Measurements from ENCODE around the gene NAALADL1. TPM values are rescaled to one million over a fixed set of nuclear protein-coding genes. Genes with fewer than 3 reads are reported as not detected.

Gene NAALADL1
- total RNA-seq, 2 experiments from 2014 or later = 11.7 to 13.6 TPM

DNA sequence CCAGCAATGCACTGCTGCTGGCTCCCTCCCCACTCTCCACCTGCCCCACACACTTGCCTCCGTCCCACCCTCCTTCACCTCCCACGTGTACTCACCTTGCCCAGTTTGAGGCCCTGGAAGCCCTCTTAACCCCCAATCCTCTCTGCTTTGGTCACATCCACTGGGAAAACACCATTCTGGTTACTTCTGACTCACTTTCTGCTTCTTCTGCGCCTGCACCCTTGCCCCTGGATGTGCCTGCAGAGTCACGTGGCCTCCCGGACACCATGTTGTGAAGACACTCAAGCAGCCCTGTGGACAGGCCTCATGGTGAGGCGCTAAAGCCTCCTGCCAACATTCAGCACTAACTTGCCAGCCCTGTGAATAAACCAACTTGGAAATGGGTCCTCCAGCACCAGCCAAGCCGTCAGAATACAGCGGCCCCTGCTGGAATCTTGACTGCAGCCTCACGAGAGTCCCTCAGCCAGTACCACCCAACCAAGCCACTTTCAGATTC is 2.6 kb upstream of the NAALADL1 start:
- POLR2A ChIA-PET = no interaction called here
- intact Hi-C loops (cut with DNase I, micrococcal nuclease) = no loop called here

DNA sequence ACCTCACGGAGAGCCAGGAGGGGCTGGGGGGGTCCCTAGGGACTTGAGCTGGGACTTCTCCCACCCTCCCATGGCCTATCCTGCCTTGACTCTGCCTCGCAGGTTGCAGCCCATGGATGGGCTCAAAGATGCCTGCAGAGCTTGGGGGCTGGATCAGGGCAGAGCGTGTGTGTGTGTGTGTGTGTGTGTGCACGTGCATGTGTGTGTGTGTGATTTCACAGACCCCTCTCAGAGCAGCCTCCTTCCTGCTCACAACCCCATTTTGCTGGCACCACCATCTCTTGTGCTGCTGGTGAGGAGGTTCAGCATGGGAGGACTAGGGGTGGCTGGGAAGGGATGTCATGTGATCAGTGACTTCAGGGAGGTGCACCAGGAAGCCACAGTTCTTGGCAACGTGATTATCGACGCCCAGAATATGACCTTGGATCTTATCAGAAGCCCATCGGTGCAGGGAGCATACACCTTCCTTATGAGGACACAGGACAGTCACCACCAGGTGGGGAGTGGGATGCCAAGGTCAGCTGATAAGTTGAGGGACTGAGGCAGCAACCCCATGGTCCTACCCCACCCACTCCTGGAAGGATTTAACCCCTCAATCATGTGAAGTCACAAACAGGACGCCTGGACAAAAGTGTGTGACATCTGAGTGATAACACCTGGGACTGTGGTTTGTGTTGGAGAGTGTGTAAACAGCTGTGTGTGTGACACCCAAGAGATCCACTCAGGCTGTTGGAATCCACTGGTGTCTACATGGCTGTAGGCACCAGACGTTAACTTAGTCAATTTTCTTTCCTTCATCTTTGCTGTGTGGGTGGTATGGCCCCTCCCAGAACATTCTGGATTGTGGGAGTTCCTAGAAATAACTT is 1.8 kb upstream of the NAALADL1 start:
- DNase-seq (no peak), ATAC-seq (no peak)
- intact Hi-C loops (cut with DNase I, micrococcal nuclease) = no loop called here
- no peak overlapping the region for H3K27ac Mint-ChIP-seq
- H3K27me3 Mint-ChIP-seq = no peaks in the 10 kb centered on the region
- H3K4me3 Mint-ChIP-seq = no peak overlapping the region
- ChIA-PET CTCF (no interaction called here), POLR2A (no interaction called here)
- H3K9me3 Mint-ChIP-seq (ENCODE audit: low read depth) = no peaks in the 10 kb centered on the region
- no peaks in the 10 kb centered on the region for H3K36me3 Mint-ChIP-seq (ENCODE audit: low read depth)
- H3K4me1 Mint-ChIP-seq = peaks cover 4% of the 10 kb centered on the region

More for the DNA sequence above, 2.6 kb upstream of the NAALADL1 start:
- H3K27ac Mint-ChIP-seq = no peak overlapping the region
- no peak overlapping the region for H3K4me3 Mint-ChIP-seq
- ATAC-seq = peak; percentile 36
- H3K36me3 Mint-ChIP-seq (ENCODE audit: low read depth) = no peaks in the 10 kb centered on the region
- no peaks in the 10 kb centered on the region for H3K27me3 Mint-ChIP-seq
- peaks cover 4% of the 10 kb centered on the region for H3K4me1 Mint-ChIP-seq
- no peaks in the 10 kb centered on the region for H3K9me3 Mint-ChIP-seq (ENCODE audit: low read depth)
- DNase-seq = peak; percentile 33
- CTCF ChIA-PET = no interaction called here

DNA sequence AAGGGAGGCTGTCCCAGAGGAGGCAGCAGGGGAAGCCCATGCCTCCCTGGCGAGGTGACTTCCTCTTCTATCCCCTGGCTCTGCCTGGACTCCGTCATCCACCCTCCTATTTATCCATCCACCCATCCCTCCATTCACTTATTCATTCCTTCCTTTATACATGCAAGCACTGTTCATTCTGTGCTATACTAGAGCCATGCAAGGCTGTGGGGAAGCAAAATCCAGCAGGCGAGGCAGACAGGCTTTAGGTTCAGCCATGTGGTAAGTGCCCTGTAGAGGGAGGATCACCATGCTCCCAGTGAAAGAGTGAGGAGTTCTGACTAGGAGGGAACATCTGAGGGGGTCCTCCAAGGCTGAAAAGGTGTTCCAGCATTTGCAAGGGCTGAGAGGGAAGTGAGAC is 1.2 kb upstream of the NAALADL1 start:
- ChIA-PET POLR2A (no interaction called here), CTCF (interaction anchor here (0.7 to 1.0 kb wide), 2 partner anchors 45 to 76 kb away, joined by 3 to 4 read pairs; no protein-coding TSS in a partner anchor)
- Mint-ChIP-seq H3K9me3 (ENCODE audit: low read depth) (no peaks in the 10 kb centered on the region), H3K27ac (no peak overlapping the region), H3K4me3 (no peak overlapping the region), H3K4me1 (peaks cover 6% of the 10 kb centered on the region), H3K27me3 (no peaks in the 10 kb centered on the region), H3K36me3 (ENCODE audit: low read depth) (no peaks in the 10 kb centered on the region)
- intact Hi-C loops (cut with DNase I, micrococcal nuclease) = no loop called here
- ATAC-seq (no peak), DNase-seq (no peak)

DNA sequence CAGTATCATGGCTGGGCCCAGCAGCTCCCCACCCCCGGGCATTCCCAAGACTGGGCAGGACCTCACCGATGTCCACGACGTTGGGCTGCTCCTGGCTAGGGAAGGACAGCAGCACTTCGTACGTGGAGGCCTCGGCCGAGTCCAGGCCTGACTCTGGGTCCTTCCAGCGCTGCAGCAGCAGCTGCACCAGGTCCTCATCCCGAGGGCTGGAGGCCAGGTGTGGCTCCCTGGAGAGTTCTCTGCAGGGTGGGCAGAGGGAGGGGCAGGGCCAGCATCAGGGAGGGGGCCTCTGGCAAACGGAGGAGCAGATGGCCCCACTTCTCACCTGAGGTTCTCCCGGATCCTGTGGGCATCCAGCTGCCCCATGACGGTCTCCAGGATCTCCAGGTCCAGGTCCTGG is 341 bp downstream of the NAALADL1 start:
- ChIA-PET CTCF (interaction anchor here (0.5 kb wide), 1 partner anchor 1505 kb away, joined by 3 read pairs; no protein-coding TSS in a partner anchor), POLR2A (no interaction called here)
- DNase-seq = no peak
- Mint-ChIP-seq H3K36me3 (ENCODE audit: low read depth) (no peaks in the 10 kb centered on the region), H3K4me3 (no peak overlapping the region), H3K27ac (no peak overlapping the region), H3K27me3 (no peaks in the 10 kb centered on the region), H3K4me1 (peaks cover 21% of the 10 kb centered on the region), H3K9me3 (ENCODE audit: low read depth) (no peaks in the 10 kb centered on the region)
- intact Hi-C loops (cut with DNase I, micrococcal nuclease) = no loop called here
- no peak for ATAC-seq

- intact Hi-C loops (cut with DNase I, micrococcal nuclease) = no loop called here
- Mint-ChIP-seq H3K27ac (no peak overlapping the region), H3K9me3 (ENCODE audit: low read depth) (no peaks in the 10 kb centered on the region), H3K27me3 (no peaks in the 10 kb centered on the region), H3K36me3 (ENCODE audit: low read depth) (no peaks in the 10 kb centered on the region), H3K4me1 (peaks cover 21% of the 10 kb centered on the region), H3K4me3 (no peak overlapping the region)
- ChIA-PET POLR2A (no interaction called here), CTCF (interaction anchor here (0.5 kb wide), 1 partner anchor 1504 kb away, joined by 3 read pairs; no protein-coding TSS in a partner anchor)
- ATAC-seq (no peak), DNase-seq (no peak)
Measured at GRCh38 chr11:65057526-65057925, 827 bp downstream of the NAALADL1 start.

DNA sequence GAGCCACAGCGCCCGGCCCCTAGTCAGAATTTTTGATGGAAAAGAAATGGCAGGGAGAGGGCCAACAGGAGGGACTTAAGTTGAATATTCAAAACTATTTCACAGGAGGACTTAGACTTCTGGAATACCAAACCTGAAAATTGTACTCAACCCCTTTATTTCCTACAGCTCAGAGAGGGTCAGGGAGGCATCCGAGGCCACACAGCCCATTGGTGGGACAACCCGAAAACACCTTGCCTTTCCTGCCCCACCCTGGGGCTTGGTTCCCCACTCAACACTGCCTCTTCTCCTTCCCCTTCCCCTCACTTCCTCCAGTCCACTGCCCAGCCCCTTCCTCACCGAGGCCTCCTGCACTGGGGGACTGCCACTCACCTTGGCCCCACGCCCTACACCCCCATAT is 1.4 kb downstream of the NAALADL1 start:
- Mint-ChIP-seq H3K9me3 (ENCODE audit: low read depth) (no peaks in the 10 kb centered on the region), H3K4me3 (no peak overlapping the region), H3K36me3 (ENCODE audit: low read depth) (no peaks in the 10 kb centered on the region), H3K27ac (no peak overlapping the region), H3K27me3 (no peaks in the 10 kb centered on the region), H3K4me1 (peaks cover 21% of the 10 kb centered on the region)
- no peak for ATAC-seq
- POLR2A ChIA-PET = no interaction called here
- intact Hi-C loops (cut with DNase I, micrococcal nuclease) = no loop called here
- DNase-seq = no peak
- CTCF ChIA-PET = no interaction called here

DNA sequence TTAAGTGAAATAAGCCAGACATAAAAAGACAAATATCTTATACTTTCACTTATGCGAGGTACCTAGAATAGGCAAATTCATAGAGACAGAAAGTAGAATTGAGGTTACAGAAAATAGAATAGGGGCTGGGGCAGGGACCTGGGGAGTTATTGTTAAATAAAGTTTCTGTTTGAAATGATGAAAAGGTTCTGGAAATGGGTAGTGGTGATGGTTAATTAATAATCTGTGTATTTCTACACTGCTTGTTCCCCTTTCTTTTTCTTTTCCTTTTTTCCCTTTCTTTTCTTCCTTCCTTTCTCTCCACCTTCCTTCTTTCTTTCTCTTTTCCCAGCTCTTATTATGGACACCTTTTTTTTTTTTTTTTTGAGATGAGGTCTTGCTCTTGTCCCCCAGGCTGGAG is 2.8 kb downstream of the NAALADL1 start:
- ChIA-PET POLR2A (no interaction called here), CTCF (interaction anchor here (0.6 kb wide), 1 partner anchor 33 kb away, joined by 3 read pairs; no protein-coding TSS in a partner anchor)
- H3K36me3 Mint-ChIP-seq (ENCODE audit: low read depth) = no peaks in the 10 kb centered on the region
- intact Hi-C loops (cut with DNase I, micrococcal nuclease) = no loop called here
- peaks cover 17% of the 10 kb centered on the region for H3K4me1 Mint-ChIP-seq
- DNase-seq (no peak), ATAC-seq (no peak)
- no peaks in the 10 kb centered on the region for H3K9me3 Mint-ChIP-seq (ENCODE audit: low read depth)
- no peak overlapping the region for H3K4me3 Mint-ChIP-seq
- no peak overlapping the region for H3K27ac Mint-ChIP-seq
- no peaks in the 10 kb centered on the region for H3K27me3 Mint-ChIP-seq

DNA sequence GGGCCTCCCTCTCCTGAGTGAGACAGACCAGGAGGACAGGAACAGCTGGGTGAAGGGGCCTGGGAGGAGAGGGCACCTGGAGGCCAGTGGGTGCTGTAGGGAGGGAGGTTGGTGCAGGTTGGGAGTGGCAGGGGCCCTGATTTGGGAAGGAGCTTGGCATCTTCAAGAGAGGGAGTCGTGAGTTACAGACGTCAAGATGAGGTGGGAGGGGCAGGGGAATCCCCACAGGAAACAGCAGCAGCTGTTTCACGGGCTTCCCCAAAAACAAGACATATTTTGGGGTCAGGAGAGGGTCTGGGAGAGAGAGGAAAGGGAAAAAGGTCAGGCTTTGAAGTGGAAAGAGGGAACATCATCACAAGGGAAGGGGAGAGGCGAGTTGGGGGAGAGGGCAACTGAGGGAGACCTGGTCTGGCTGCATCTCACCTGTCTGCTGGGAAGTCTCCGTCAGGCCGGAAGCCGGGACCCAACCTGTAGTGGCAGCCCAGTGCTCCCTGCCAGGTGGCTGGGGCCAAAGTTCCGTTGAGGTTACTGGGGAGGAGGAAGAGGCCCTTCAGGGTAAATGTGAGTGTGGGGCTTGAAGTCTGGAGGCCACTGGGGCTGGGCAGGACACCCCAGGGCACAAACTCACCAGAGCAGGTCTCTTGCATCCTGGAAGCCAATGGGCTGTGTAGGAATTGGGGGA is 4.4 kb downstream of the NAALADL1 start:
- H3K4me1 Mint-ChIP-seq = peaks cover 17% of the 10 kb centered on the region
- no peaks in the 10 kb centered on the region for H3K36me3 Mint-ChIP-seq (ENCODE audit: low read depth)
- no peaks in the 10 kb centered on the region for H3K27me3 Mint-ChIP-seq
- H3K27ac Mint-ChIP-seq = peak overlapping the region; percentile 48
- ChIA-PET CTCF (interaction anchor here (0.6 to 1.0 kb wide), 2 partner anchors 206 to 774 kb away, joined by 3 read pairs; no protein-coding TSS in a partner anchor), POLR2A (no interaction called here)
- DNase-seq = peak; percentile 45
- intact Hi-C loops (cut with DNase I, micrococcal nuclease) = no loop called here
- H3K9me3 Mint-ChIP-seq (ENCODE audit: low read depth) = no peaks in the 10 kb centered on the region
- H3K4me3 Mint-ChIP-seq = peak overlapping the region; percentile 10
- peak; percentile 47 for ATAC-seq

DNA sequence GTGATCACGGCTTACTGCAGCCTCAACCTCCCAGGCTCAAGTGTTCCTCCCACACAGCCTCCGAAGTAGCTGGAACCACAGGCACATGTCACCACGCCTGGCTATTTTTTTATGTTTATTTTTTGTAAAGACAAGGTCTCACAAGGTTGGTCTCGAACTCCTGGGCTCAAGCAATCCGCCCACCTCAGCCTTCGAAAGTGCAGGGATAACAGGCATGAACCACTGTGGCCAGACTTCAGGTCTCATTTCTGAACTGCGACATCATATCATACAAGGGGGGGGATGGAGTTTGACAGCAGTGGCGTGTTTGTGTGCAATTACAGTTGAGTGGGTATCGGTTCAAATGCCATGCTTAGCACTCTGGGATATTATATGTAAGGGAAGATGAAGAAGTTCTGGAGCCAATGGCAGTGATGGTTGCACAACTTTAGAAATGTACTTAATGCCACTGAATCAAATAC is 6.9 kb downstream of the NAALADL1 start:
- H3K36me3 Mint-ChIP-seq (ENCODE audit: low read depth) = no peaks in the 10 kb centered on the region
- no peaks in the 10 kb centered on the region for H3K27me3 Mint-ChIP-seq
- ChIA-PET CTCF (no interaction called here), POLR2A (no interaction called here)
- DNase-seq (no peak), ATAC-seq (no peak)
- intact Hi-C loops (cut with DNase I, micrococcal nuclease) = no loop called here
- H3K4me3 Mint-ChIP-seq = no peak overlapping the region
- no peak overlapping the region for H3K27ac Mint-ChIP-seq
- H3K4me1 Mint-ChIP-seq = peaks cover 30% of the 10 kb centered on the region
- H3K9me3 Mint-ChIP-seq (ENCODE audit: low read depth) = no peaks in the 10 kb centered on the region

GRCh38 chr11:65047581-65048422 is 10.6 kb downstream of the NAALADL1 start:
- DNase-seq = peak; percentile 51

DNA sequence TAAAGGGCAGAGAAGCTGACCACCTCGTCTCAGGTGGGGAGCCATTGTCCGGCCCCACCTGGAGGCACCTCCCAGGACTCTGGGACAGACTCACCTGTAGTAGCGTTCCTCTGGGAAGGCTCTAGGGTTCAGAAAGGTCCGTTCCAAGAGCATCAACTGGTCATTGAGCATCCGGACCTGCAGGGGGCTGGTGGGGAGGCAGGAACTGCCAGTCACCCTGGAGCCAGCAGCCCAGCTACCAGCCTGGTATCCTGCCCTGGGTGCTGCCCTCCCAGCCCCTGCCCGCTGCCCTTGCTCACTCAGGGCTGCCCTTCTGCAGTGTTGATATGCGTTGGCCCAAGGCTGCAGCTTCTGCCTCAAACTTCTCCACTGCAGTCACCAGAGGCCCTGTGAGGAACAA is 12.6 kb downstream of the NAALADL1 start:
- CTCF ChIA-PET = interaction anchor here (0.9 kb wide), 1 partner anchor 270 kb away, joined by 3 read pairs; no protein-coding TSS in a partner anchor
- no peaks in the 10 kb centered on the region for H3K9me3 Mint-ChIP-seq (ENCODE audit: low read depth)
- no peak overlapping the region for H3K4me3 Mint-ChIP-seq
- no peak overlapping the region for H3K27ac Mint-ChIP-seq
- DNase-seq = no peak
- POLR2A ChIA-PET = interaction anchor here (0.5 kb wide), 1 partner anchor 12 kb away, joined by 4 read pairs; no protein-coding TSS in a partner anchor
- intact Hi-C loops (cut with DNase I, micrococcal nuclease) = no loop called here
- H3K27me3 Mint-ChIP-seq = no peaks in the 10 kb centered on the region
- peaks cover 6% of the 10 kb centered on the region for H3K36me3 Mint-ChIP-seq (ENCODE audit: low read depth)
- ATAC-seq = no peak
- peaks cover 32% of the 10 kb centered on the region for H3K4me1 Mint-ChIP-seq

More at GRCh38 chr11:65047581-65048422, 10.6 kb downstream of the NAALADL1 start:
- no peaks in the 10 kb centered on the region for H3K27me3 Mint-ChIP-seq
- H3K36me3 Mint-ChIP-seq (ENCODE audit: low read depth) = peaks cover 6% of the 10 kb centered on the region
- no peaks in the 10 kb centered on the region for H3K9me3 Mint-ChIP-seq (ENCODE audit: low read depth)
- H3K27ac Mint-ChIP-seq = peak overlapping the region; percentile 51
- intact Hi-C loops (cut with DNase I, micrococcal nuclease) = no loop called here
- peaks cover 20% of the 10 kb centered on the region for H3K4me1 Mint-ChIP-seq
- H3K4me3 Mint-ChIP-seq = peak overlapping the region; percentile 66
- ChIA-PET CTCF (interaction anchor here (0.6 to 1.2 kb wide), 3 partner anchors 10 to 35 kb away, joined by 4 to 7 read pairs (median 5); partner anchors contain the start of gene ARL2), POLR2A (interaction anchor here (0.6 kb wide), 1 partner anchor 276 kb away, joined by 3 read pairs; no protein-coding TSS in a partner anchor)
- ATAC-seq = peak; percentile 53
